ENCODE data around the gene PRM1.

Gene PRM1

DNA sequence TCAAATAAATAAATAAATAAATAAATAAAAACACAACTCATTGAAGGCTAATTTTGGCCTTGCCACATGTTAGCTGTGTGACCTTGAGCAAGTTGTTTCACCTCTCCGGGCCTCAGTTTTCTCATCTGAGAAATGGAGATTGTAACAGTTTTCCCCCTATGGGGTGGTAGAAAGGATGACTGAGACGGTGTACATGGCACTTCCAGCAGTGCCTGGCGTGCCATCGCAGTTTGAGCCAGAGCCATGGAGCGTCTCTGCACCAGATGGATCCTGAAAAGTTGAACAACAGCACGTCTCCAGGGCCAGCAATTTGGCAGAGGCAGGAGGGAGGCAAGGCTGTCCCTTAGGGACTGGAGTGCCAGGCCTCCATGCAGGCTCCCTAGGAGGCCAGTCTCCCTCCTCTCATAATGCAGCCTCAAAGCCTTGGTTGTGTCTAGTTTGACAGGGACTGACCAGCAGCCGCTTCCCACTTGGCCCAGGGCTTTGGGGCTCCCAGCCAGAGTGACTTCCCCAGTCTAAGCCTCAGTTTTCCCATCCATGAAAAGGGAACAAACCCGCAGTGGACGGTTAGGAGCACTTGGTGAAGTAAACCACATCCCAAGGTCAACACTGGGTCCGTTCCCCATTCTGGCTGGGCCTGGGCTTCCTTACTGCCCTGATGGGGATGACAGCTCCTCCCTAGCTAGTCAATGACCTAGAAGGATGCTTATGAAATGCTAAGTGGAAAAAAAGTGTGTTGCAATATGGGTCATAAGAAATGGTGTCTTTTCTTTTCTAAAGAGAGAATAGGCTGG lies 44.5 kb downstream of the PRM1 start:
- DNase-seq (ENCODE audit: low read depth) = no peak

DNA sequence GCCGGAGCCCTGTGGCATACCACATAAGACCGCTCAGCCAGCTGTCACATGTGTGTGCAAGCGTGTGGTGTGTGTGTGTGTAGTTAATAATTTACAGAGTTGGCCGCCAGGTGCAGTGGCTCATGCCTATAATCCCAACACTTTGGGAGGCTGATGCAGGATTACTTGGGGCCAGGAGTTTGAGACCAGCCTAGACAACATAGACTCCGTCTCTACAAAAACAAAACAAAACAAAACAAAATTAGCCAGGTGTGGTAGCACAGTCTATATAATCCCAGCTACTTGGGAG lies 45.5 kb downstream of the PRM1 start:
- DNase-seq (ENCODE audit: low read depth) = no peak

- no peak for DNase-seq (ENCODE audit: low read depth)
These were observed 46.0 kb downstream of the PRM1 start for GRCh38 chr16:11234884-11235702.

DNA sequence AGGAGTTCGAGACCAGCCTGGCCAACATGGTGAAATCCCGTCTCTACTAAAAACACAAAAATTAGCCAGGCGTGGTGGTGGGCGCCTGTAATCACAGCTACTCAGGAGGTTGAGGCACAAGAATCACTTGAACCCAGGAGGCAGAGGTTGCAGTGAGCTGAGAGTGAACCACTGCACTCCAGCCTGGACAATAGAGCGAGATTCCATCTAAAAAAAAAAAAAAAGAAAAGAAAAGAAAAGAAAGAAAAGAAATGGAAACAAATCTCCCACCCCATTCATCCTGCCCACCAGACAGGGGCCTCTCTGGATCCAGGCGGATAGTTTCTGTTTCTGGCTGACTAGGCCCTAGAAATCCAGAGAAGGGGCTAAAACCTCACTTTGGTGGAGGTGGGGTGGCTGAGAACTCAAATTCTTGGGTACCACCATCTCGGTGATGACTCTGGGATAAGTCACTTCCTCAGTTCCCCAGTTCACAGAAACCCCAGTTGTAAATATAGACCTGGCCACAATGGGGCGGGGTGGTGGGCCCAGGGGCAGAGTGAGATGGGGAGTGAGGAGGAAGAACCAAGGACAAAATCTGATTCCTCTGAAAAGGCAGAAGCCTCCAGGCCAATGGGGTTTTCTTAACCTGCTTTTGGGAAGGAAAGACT lies 47.3 kb downstream of the PRM1 start:
- DNase-seq (ENCODE audit: low read depth) = no peak

- DNase-seq (ENCODE audit: low read depth) = no peak
These were observed 48.0 kb downstream of the PRM1 start for GRCh38 chr16:11232852-11233726.

GRCh38 chr16:11232302-11232851 lies 48.8 kb downstream of the PRM1 start:
- DNase-seq (ENCODE audit: low read depth) = no peak

DNA sequence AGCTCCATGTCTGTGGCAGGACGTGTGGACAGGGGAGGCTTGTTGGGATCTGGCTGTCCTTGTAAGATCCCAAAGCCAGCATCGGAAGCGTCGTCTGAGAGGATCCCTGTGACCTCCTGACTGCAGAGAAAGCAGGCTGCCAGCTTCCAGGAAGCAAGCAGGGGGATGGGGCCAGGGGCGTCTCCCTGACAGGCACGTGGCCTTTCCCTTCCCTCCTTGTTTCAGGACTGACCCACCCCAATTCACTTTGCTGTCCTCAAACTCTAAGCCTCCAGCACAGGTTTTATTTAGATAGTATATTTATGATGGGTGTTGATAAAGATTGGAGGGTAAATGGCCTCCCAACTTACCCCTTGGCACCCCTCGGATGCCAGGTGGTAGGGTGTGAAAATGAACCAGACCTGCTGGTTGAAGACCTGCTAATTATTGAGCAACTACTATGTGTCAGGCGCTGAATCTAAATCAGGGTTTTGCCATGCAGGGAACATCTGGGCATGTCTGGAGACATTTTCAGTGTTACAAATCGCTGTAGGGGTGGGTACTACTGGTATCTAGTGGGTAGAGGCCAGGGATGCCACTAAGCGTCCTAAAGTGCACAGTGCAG lies 49.7 kb downstream of the PRM1 start:
- DNase-seq (ENCODE audit: low read depth) = no peak

Measured in HS-27A (cell line).